HEK293T (cell line): ENCODE data around the gene LILRB5.

Experiments
- CTCF ChIA-PET: fragments of 350-600 bp; formaldehyde crosslinking; extraction: SDS; loops from one replicate; lab custom pipeline; 2021; ENCODE audit warnings: antibody characterized with exemption, inconsistent platforms; lab: Yijun Ruan, JAX
- POLR2A ChIA-PET: fragments of 350-600 bp; formaldehyde crosslinking; extraction: SDS; loops from one replicate; lab custom pipeline; 2020; ENCODE audit warnings: antibody characterized with exemption, inconsistent platforms; lab: Yijun Ruan, JAX
- DNase-seq: peaks from one replicate; pipeline ENCODE4 v3.0.0; 2012; ENCODE audit warnings: mixed read lengths; ENCODE audit errors: extremely low spot score
- ARNT ChIP-seq: fragments of 450-650 bp; IDR thresholded peaks from 2 replicates; pipeline ENCODE4 v1.6.1; 2017; ENCODE audit warnings: mild to moderate bottlenecking
- BHLHE40 ChIP-seq: fragments of 450-650 bp; IDR thresholded peaks from 2 replicates; pipeline ENCODE4 v1.6.1; 2016; ENCODE audit warnings: mild to moderate bottlenecking, moderate library complexity, borderline replicate concordance
- CTBP1 ChIP-seq: fragments of 450-650 bp; IDR thresholded peaks from 2 replicates; pipeline ENCODE4 v1.6.1; 2016; ENCODE audit warnings: borderline replicate concordance
- ELF4 ChIP-seq: fragments of 450-650 bp; IDR thresholded peaks from 2 replicates; pipeline ENCODE4 v1.6.1; 2017; ENCODE audit warnings: antibody characterized with exemption
- FOXA1 ChIP-seq: fragments of 450-650 bp; IDR thresholded peaks from 2 replicates; pipeline ENCODE4 v1.6.1; 2016; ENCODE audit warnings: mild to moderate bottlenecking
- FOXK2 ChIP-seq: fragments of 450-650 bp; IDR thresholded peaks from 2 replicates; pipeline ENCODE4 v1.6.1; 2016; ENCODE audit warnings: mild to moderate bottlenecking
- FOXM1 ChIP-seq: fragments of 450-650 bp; IDR thresholded peaks from 2 replicates; pipeline ENCODE4 v1.6.1; 2017; ENCODE audit warnings: mild to moderate bottlenecking, borderline replicate concordance
- HDGF ChIP-seq: fragments of 450-650 bp; IDR thresholded peaks from 2 replicates; pipeline ENCODE4 v1.6.1; 2017; ENCODE audit warnings: antibody characterized with exemption, borderline replicate concordance
- L3MBTL2 ChIP-seq: fragments of 450-650 bp; conservative IDR thresholded peaks from 2 replicates; pipeline ENCODE4 v1.6.1; 2016; ENCODE audit warnings: mild to moderate bottlenecking
- LEF1 ChIP-seq: fragments of 450-650 bp; IDR thresholded peaks from 2 replicates; pipeline ENCODE4 v1.6.1; 2017; ENCODE audit warnings: mild to moderate bottlenecking, borderline replicate concordance
- NFRKB ChIP-seq: fragments of 450-650 bp; IDR thresholded peaks from 2 replicates; pipeline ENCODE4 v1.6.1; 2016; ENCODE audit warnings: mild to moderate bottlenecking, moderate library complexity
- PKNOX1 ChIP-seq: fragments of 450-650 bp; IDR thresholded peaks from 2 replicates; pipeline ENCODE4 v1.6.1; 2016
- SP1 ChIP-seq: fragments of 450-650 bp; IDR thresholded peaks from 2 replicates; pipeline ENCODE4 v1.6.1; 2017
- SUZ12 ChIP-seq: fragments of 450-650 bp; IDR thresholded peaks from 2 replicates; pipeline ENCODE4 v1.6.1; 2016; ENCODE audit warnings: mild to moderate bottlenecking
- TARDBP ChIP-seq: fragments of 450-650 bp; IDR thresholded peaks from 2 replicates; pipeline ENCODE4 v1.6.1; 2016
- ZNF384 ChIP-seq: fragments of 450-650 bp; IDR thresholded peaks from 2 replicates; pipeline ENCODE4 v1.6.1; 2016

Gene LILRB5

GRCh38 chr19:54257116-54257480 is at the start of gene LILRB5:
Gene LILRB5, minus strand, starts transcription at chr19:54257273. Its CDS starts 80 bp downstream, at chr19:54257193.
- ChIA-PET CTCF (interaction anchor here (2.8 kb wide), 1 partner anchor 9 kb away, joined by 12 read pairs; no protein-coding TSS in a partner anchor), POLR2A (no interaction called here)
- DNase-seq, result no peak
- TF ChIP-seq BHLHE40, result no peak
- TF ChIP-seq NFRKB, result no peak

GRCh38 chr19:54305141-54305540 is 48.1 kb upstream of the LILRB5 start:
- no peak for DNase-seq
- ChIA-PET POLR2A (no interaction called here), CTCF (no interaction called here)
- no peak for TF ChIP-seq LEF1
- TF ChIP-seq FOXK2, result no peak
- no peak for TF ChIP-seq ELF4
- TF ChIP-seq SP1, result no peak
- TF ChIP-seq PKNOX1, result no peak
- no peak for TF ChIP-seq FOXA1
- no peak for TF ChIP-seq HDGF
- no peak for TF ChIP-seq SUZ12
- no peak for TF ChIP-seq NFRKB
- TF ChIP-seq L3MBTL2, result no peak

- no peak for DNase-seq
- TF ChIP-seq HDGF (no peak), FOXM1 (no peak), ELF4 (no peak), SP1 (no peak), LEF1 (no peak), SUZ12 (no peak), BHLHE40 (no peak), FOXK2 (no peak), PKNOX1 (no peak), ZNF384 (no peak), L3MBTL2 (no peak), ARNT (no peak), FOXA1 (no peak), TARDBP (no peak), NFRKB (no peak), CTBP1 (no peak)
- CTCF ChIA-PET, result interaction anchor here (0.8 kb wide), 1 partner anchor 146 kb away, joined by 6 read pairs; no protein-coding TSS in a partner anchor
- POLR2A ChIA-PET, result no interaction called here
These were observed 45.2 kb upstream of the LILRB5 start for GRCh38 chr19:54302257-54302656.

GRCh38 chr19:54299515-54299914 is 42.4 kb upstream of the LILRB5 start:
- no peak for DNase-seq
- TF ChIP-seq ZNF384 (no peak), BHLHE40 (no peak), NFRKB (no peak), SP1 (no peak), ARNT (no peak), LEF1 (no peak), PKNOX1 (no peak), TARDBP (no peak)
- ChIA-PET POLR2A (no interaction called here), CTCF (no interaction called here)

- DNase-seq, result no peak
- POLR2A ChIA-PET, result no interaction called here
These were observed 42.0 kb upstream of the LILRB5 start for GRCh38 chr19:54299126-54299498.

GRCh38 chr19:54298357-54299125 is 41.5 kb upstream of the LILRB5 start:
- no peak for DNase-seq
- ChIA-PET POLR2A (no interaction called here), CTCF (no interaction called here)
- TF ChIP-seq CTBP1 (no peak), FOXK2 (no peak), HDGF (no peak), FOXA1 (no peak)

More at GRCh38 chr19:54299126-54299498, 42.0 kb upstream of the LILRB5 start:
- CTCF ChIA-PET, result no interaction called here
- TF ChIP-seq PKNOX1, result no peak
- TF ChIP-seq FOXA1, result no peak
- TF ChIP-seq TARDBP, result no peak
- TF ChIP-seq L3MBTL2, result no peak
- no peak for TF ChIP-seq FOXM1
- TF ChIP-seq CTBP1, result no peak
- TF ChIP-seq ARNT, result no peak
- TF ChIP-seq BHLHE40, result no peak
- TF ChIP-seq ELF4, result no peak
- TF ChIP-seq SP1, result no peak
- TF ChIP-seq HDGF, result no peak
